ENCODE data around the gene TRIM17. TPM values are rescaled to one million over a fixed set of nuclear protein-coding genes. Genes with fewer than 3 reads are reported as not detected.

The TRIM17 gene
- total RNA-seq, 1 experiment from 2014 or later, result 0.54 TPM

DNA sequence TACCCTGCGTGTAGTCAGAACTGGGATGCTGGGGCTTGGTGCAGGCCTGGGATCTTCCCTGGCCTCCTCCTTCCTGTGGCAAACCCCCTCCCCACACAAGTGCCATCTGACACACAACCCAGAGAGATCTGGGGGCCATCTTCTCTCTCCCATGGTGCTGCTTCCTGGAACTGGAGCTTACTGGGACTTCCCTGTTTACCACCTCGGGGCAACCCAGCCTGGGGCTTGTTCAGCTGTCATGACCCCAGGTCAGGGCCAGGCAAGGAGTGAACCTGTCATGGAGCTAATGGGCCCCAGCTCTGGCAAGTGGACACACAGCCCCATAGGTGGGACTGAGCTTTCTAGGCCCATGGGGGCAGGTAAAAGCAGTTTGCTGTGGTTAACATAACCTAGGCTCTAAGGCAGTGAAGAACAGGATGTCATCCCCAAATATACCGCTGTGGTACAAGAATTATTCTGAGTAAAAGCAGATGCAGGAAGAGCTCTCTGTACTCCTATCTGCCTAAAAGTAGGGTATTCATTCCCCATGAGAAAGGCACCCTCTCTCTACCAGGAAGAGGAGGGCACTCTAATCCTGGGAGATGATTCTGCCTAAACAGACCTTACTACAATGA lies 12.4 kb downstream of the TRIM17 start:
- peak overlapping the region; percentile 100 for H3K4me3 ChIP-seq (ENCODE audit: low read depth, low read length, poor library complexity, severe bottlenecking)
- no peak for TF ChIP-seq EZH2 (IDR thresholded peaks at IDR 0.05; ENCODE audit: borderline replicate concordance, low read depth, low read length, poor library complexity, severe bottlenecking)
- TF ChIP-seq, protein P1, sequence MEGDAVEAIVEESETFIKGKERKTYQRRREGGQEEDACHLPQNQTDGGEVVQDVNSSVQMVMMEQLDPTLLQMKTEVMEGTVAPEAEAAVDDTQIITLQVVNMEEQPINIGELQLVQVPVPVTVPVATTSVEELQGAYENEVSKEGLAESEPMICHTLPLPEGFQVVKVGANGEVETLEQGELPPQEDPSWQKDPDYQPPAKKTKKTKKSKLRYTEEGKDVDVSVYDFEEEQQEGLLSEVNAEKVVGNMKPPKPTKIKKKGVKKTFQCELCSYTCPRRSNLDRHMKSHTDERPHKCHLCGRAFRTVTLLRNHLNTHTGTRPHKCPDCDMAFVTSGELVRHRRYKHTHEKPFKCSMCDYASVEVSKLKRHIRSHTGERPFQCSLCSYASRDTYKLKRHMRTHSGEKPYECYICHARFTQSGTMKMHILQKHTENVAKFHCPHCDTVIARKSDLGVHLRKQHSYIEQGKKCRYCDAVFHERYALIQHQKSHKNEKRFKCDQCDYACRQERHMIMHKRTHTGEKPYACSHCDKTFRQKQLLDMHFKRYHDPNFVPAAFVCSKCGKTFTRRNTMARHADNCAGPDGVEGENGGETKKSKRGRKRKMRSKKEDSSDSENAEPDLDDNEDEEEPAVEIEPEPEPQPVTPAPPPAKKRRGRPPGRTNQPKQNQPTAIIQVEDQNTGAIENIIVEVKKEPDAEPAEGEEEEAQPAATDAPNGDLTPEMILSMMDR (conservative IDR thresholded peaks at IDR 0.05; ENCODE audit: low read depth, low read length), result no peak
- H3K36me3 ChIP-seq (ENCODE audit: insufficient read depth, low read length, poor library complexity, severe bottlenecking), result peaks cover 27% of the 10 kb centered on the region
- no peaks in the 10 kb centered on the region for H3K27me3 ChIP-seq (replicated peaks; ENCODE audit: insufficient read depth, low read depth, low read length, poor library complexity)
- H3K9me3 ChIP-seq (ENCODE audit: low read depth, low read length, poor library complexity, severe bottlenecking), result no peaks in the 10 kb centered on the region
- POLR2A ChIA-PET (ENCODE audit: low non-redundant PET), result no interaction called here
- DNase-seq (ENCODE audit: low spot score), result no peak
- CTCF ChIA-PET, result interaction anchor here (1.0 kb wide), 1 partner anchor 11 kb away, joined by 3 read pairs; no protein-coding TSS in a partner anchor
- H3K27ac ChIP-seq (ENCODE audit: low read depth, low read length, poor library complexity, severe bottlenecking), result no peak overlapping the region
- H3K4me1 ChIP-seq (ENCODE audit: insufficient read depth, low read length, poor library complexity, severe bottlenecking), result peaks cover 9% of the 10 kb centered on the region
- intact Hi-C loops (cut with micrococcal nuclease; ENCODE audit: unreplicated experiment), result no loop called here
- BruUV-seq (replicated peaks), result no TSS peak

DNA sequence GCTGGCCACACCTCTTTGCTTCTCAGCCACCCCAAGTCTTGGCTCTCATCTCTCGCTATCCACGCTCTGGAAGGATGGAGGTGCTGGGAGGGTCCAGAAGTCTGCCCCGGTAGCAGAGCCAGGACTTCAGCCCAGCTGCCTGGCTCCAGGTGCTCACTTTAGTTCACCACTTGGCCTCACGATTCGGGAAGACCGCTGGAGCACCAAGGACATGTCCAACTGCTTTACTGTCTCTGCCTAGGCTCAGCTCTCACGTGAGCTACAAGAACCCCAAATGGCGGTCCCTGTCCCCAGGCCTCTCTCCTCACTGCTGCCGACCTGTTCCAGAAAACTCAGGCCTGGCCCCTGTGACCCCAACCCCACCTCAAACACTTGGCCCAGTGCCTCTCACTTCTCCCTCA lies 13.4 kb downstream of the TRIM17 start:
- no TSS peak for BruUV-seq (replicated peaks)
- H3K27ac ChIP-seq (ENCODE audit: low read depth, low read length, poor library complexity, severe bottlenecking), result no peak overlapping the region
- no peaks in the 10 kb centered on the region for H3K9me3 ChIP-seq (ENCODE audit: low read depth, low read length, poor library complexity, severe bottlenecking)
- no peak for DNase-seq (ENCODE audit: low spot score)
- POLR2A ChIA-PET (ENCODE audit: low non-redundant PET), result no interaction called here
- H3K4me3 ChIP-seq (ENCODE audit: low read depth, low read length, poor library complexity, severe bottlenecking), result no peak overlapping the region
- TF ChIP-seq, protein P1 (conservative IDR thresholded peaks at IDR 0.05; ENCODE audit: low read depth, low read length), result no peak
- no peak for TF ChIP-seq EZH2 (IDR thresholded peaks at IDR 0.05; ENCODE audit: borderline replicate concordance, low read depth, low read length, poor library complexity, severe bottlenecking)
- H3K36me3 ChIP-seq (ENCODE audit: insufficient read depth, low read length, poor library complexity, severe bottlenecking), result peaks cover 28% of the 10 kb centered on the region
- H3K27me3 ChIP-seq (replicated peaks; ENCODE audit: insufficient read depth, low read depth, low read length, poor library complexity), result no peaks in the 10 kb centered on the region
- CTCF ChIA-PET, result no interaction called here
- intact Hi-C loops (cut with micrococcal nuclease; ENCODE audit: unreplicated experiment), result no loop called here
- peaks cover 9% of the 10 kb centered on the region for H3K4me1 ChIP-seq (ENCODE audit: insufficient read depth, low read length, poor library complexity, severe bottlenecking)

DNA sequence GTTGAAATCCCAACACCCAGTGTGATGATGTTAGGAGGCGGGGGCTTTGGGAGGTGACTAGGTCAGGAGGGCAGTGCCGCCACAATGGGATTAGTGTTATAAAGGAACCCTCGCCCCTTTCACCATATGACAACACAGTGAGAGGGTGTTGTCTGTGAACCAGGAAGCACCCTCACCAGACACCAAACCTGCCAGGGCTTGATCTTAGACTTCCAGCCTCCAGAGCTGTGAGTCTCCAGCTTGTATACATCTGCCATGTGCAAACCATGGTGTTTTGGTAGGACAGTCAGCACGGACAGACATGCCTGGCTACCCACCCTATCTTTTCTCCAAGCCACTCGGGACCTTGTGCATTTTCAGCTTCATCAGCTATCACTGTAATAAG lies 14.0 kb downstream of the TRIM17 start:
- DNase-seq (ENCODE audit: low spot score), result no peak
- CTCF ChIA-PET, result no interaction called here
- no TSS peak for BruUV-seq (replicated peaks)
- TF ChIP-seq EZH2 (IDR thresholded peaks at IDR 0.05; ENCODE audit: borderline replicate concordance, low read depth, low read length, poor library complexity, severe bottlenecking), result no peak
- TF ChIP-seq, protein P1 (conservative IDR thresholded peaks at IDR 0.05; ENCODE audit: low read depth, low read length), result no peak
- Histone ChIP-seq H3K36me3 (ENCODE audit: insufficient read depth, low read length, poor library complexity, severe bottlenecking) (peaks cover 32% of the 10 kb centered on the region), H3K27me3 (replicated peaks; ENCODE audit: insufficient read depth, low read depth, low read length, poor library complexity) (no peaks in the 10 kb centered on the region), H3K4me1 (ENCODE audit: insufficient read depth, low read length, poor library complexity, severe bottlenecking) (peaks cover 5% of the 10 kb centered on the region), H3K27ac (ENCODE audit: low read depth, low read length, poor library complexity, severe bottlenecking) (no peak overlapping the region), H3K9me3 (ENCODE audit: low read depth, low read length, poor library complexity, severe bottlenecking) (no peaks in the 10 kb centered on the region), H3K4me3 (ENCODE audit: low read depth, low read length, poor library complexity, severe bottlenecking) (no peak overlapping the region)
- intact Hi-C loops (cut with micrococcal nuclease; ENCODE audit: unreplicated experiment), result no loop called here
- POLR2A ChIA-PET (ENCODE audit: low non-redundant PET), result no interaction called here
